HG03558 (cell line): ENCODE results near the gene GAREM1.

Experiments used
- ATAC-seq: cut with Tn5 transposase; IDR thresholded peaks from one replicate; pipeline ENCODE4 v1.9.1; 2021; ENCODE audit warnings: moderate number of reproducible peaks; ENCODE audit not compliant: unreplicated experiment; ENCODE audit errors: extremely low read depth

Gene GAREM1

GRCh38 chr18:32219431-32220018 lies 251.2 kb downstream of the GAREM1 start:
- no peak for ATAC-seq

GRCh38 chr18:32216390-32216789 lies 254.3 kb downstream of the GAREM1 start:
- no peak for ATAC-seq

GRCh38 chr18:32213693-32214092 lies 257.0 kb downstream of the GAREM1 start:
- ATAC-seq = no peak
